HepG2 (cell line): ENCODE results near the gene STX2. TPM values are rescaled to one million over a fixed set of nuclear protein-coding genes. Genes with fewer than 3 reads are reported as not detected.

Source experiments
- ARNTL ChIP-seq: sonication (generic); formaldehyde crosslinking; IDR thresholded peaks from 2 replicates; pipeline ENCODE4 v1.4.0; 2020; ENCODE audit warnings: mild to moderate bottlenecking, missing genetic modification reagents
- CREBL2 ChIP-seq: sonication (generic); formaldehyde crosslinking; IDR thresholded peaks from 2 replicates; pipeline ENCODE4 v1.8.1; 2023; ENCODE audit warnings: missing genetic modification reagents, mild to moderate bottlenecking, borderline replicate concordance
- ETV5 ChIP-seq: IDR thresholded peaks from 2 replicates; pipeline ENCODE4 v1.6.1; 2018; ENCODE audit warnings: missing biosample characterization, missing genetic modification reagents, inconsistent platforms, borderline replicate concordance
- KLF15 ChIP-seq: sonication (generic); formaldehyde crosslinking; IDR thresholded peaks from 2 replicates; pipeline ENCODE4 v1.8.1; 2023; ENCODE audit warnings: borderline replicate concordance, mild to moderate bottlenecking, inconsistent platforms, missing genetic modification reagents, mixed read lengths
- KLF16 ChIP-seq, 2 experiments: sonication (generic) in 1 of 2; formaldehyde crosslinking in 1 of 2; IDR thresholded peaks; 2 replicates each; pipeline versions ENCODE4 v1.6.1 to v1.8.0; 2016 to 2023; ENCODE audit warnings: missing genetic modification reagents in 2 of 2, missing compliant biosample characterization in 1 of 2
- KLF9 ChIP-seq: IDR thresholded peaks from 2 replicates; pipeline ENCODE4 v1.6.1; 2016; ENCODE audit warnings: low read depth
- MNT ChIP-seq: fragments of 450-650 bp; IDR thresholded peaks from 2 replicates; pipeline ENCODE4 v1.6.1; 2016
- MYPOP ChIP-seq: sonication (generic); formaldehyde crosslinking; IDR thresholded peaks from 2 replicates; pipeline ENCODE4 v1.8.1; 2023; ENCODE audit warnings: mild to moderate bottlenecking, moderate library complexity, missing genetic modification reagents
- SOX13 ChIP-seq, 3 experiments: fragments of 450-650 bp in 1 of 3; sonication (generic) in 1 of 3; formaldehyde crosslinking in 1 of 3; IDR thresholded peaks in 2 of 3; conservative IDR thresholded peaks in 1 of 3; 2 replicates each; pipeline versions ENCODE4 v1.5.0 to v1.6.1; 2016 to 2020; ENCODE audit warnings: antibody characterized with exemption in 1 of 3, mild to moderate bottlenecking in 1 of 3, missing compliant biosample characterization in 1 of 3, missing genetic modification reagents in 1 of 3, moderate library complexity in 1 of 3
- SOX6 ChIP-seq, 2 experiments: fragments of 450-650 bp in 1 of 2; sonication (generic) in 1 of 2; formaldehyde crosslinking in 1 of 2; IDR thresholded peaks; 2 replicates each; pipeline versions ENCODE4 v1.4.0 to v1.6.1; 2017 to 2020; ENCODE audit warnings: antibody characterized with exemption in 1 of 2, mild to moderate bottlenecking in 1 of 2, missing genetic modification reagents in 1 of 2
- TBX2 ChIP-seq: sonication (generic); formaldehyde crosslinking; IDR thresholded peaks from 2 replicates; pipeline ENCODE4 v1.5.0; 2020; ENCODE audit warnings: missing genetic modification reagents, mild to moderate bottlenecking, borderline replicate concordance
- ZBTB33 ChIP-seq: sonication (generic); formaldehyde crosslinking; IDR thresholded peaks from 2 replicates; pipeline ENCODE4 v1.4.0; 2020; ENCODE audit warnings: missing genetic modification reagents
- ZNF136 ChIP-seq: sonication (generic); formaldehyde crosslinking; IDR thresholded peaks from 2 replicates; pipeline ENCODE4 v1.8.1; 2022; ENCODE audit warnings: low read depth, mild to moderate bottlenecking, moderate library complexity, missing genetic modification reagents
- ZNF317 ChIP-seq: sonication (generic); formaldehyde crosslinking; IDR thresholded peaks from 2 replicates; pipeline ENCODE4 v1.5.0; 2020; ENCODE audit warnings: mild to moderate bottlenecking, missing genetic modification reagents
- ZNF44 ChIP-seq: sonication (generic); formaldehyde crosslinking; IDR thresholded peaks from 2 replicates; pipeline ENCODE4 v1.5.1; 2020; ENCODE audit warnings: mild to moderate bottlenecking, missing genetic modification reagents
- ZNF510 ChIP-seq: sonication (generic); formaldehyde crosslinking; IDR thresholded peaks from 2 replicates; pipeline ENCODE4 v1.4.0; 2020; ENCODE audit warnings: low read depth, mild to moderate bottlenecking, missing genetic modification reagents
- ZNF800 ChIP-seq: sonication (generic); formaldehyde crosslinking; IDR thresholded peaks from 2 replicates; pipeline ENCODE4 v1.4.0; 2020; ENCODE audit warnings: missing genetic modification reagents
- polyA plus RNA-seq, 8 experiments: library from polyadenylated mRNA; depleted of rRNA in 3 of 8; stranded (reverse) in 7 of 8; unstranded in 1 of 8; fragments of >200 nt; fragmentation: Illumina TruSeq in 4 of 8; extraction: Trizol in 4 of 8; gene quantifications; 2 replicates each; pipeline versions ENCODE4 v1.2.1 to v1.2.3, GENCODE V29; 2011 to 2016; ENCODE audit warnings: low read depth in 4 of 8, missing spikeins in 1 of 8, mixed read lengths in 1 of 8; ENCODE audit not compliant: insufficient read depth in 1 of 8
- total RNA-seq, 5 experiments: library from RNA; depleted of rRNA; stranded (reverse); fragments of >200 nt; fragmentation: Illumina TruSeq; extraction: Trizol; gene quantifications; 2 replicates each; pipeline ENCODE4 v1.2.3, GENCODE V29; 2016; ENCODE audit warnings: low read depth in 1 of 5

The STX2 gene
- total and polyA plus RNA-seq, 2 of the 13 experiments (the other 11 are each of a cell fraction or from before 2014, with no cell fraction given): 13.4 to 25.1 TPM

GRCh38 chr12:130838951-130839769, at the start of gene STX2 (continued):
- TF ChIP-seq KLF16 (CRISPR knock-in tag; IDR thresholded peaks at IDR 0.05) (peak in 1 of 2 experiments; percentile 44; a peak in 1 of 4 replicates), CREBL2 (CRISPR knock-in tag) (no peak), ZNF800 (CRISPR knock-in tag) (no peak), KLF15 (CRISPR knock-in tag) (no peak), ARNTL (CRISPR knock-in tag) (peak; percentile 79), ZNF317 (peak; percentile 44; the same call in 1 of the 2 replicates), SOX6 (IDR thresholded peaks at IDR 0.05) (no peak), SOX6 (CRISPR knock-in tag; IDR thresholded peaks at IDR 0.05) (peak; percentile 63), ZNF44 (CRISPR knock-in tag) (peak; percentile 71; the same call in 1 of the 2 replicates), ZNF136 (CRISPR knock-in tag) (0 out of 2 replicates have a peak, but pooled peaks have one; percentile 42), SOX13 (IDR thresholded peaks at IDR 0.05) (no peak), SOX13 (CRISPR knock-in tag; conservative IDR thresholded peaks at IDR 0.05 in 1 of 2, IDR thresholded peaks at IDR 0.05 in 1 of 2) (peak in 1 of 2 experiments; percentile 9; a peak in 1 of 4 replicates), MNT (peak; percentile 63), MYPOP (CRISPR knock-in tag) (no peak), KLF9 (CRISPR knock-in tag) (no peak), TBX2 (CRISPR knock-in tag) (peak; percentile 66; the same call in 1 of the 2 replicates), ZBTB33 (CRISPR knock-in tag) (0 out of 2 replicates have a peak, but pooled peaks have one; percentile 21), ZNF510 (CRISPR knock-in tag) (0 out of 2 replicates have a peak, but pooled peaks have one; percentile 81), ETV5 (peak; percentile 17; the same call in 1 of the 2 replicates)
